Measurements from ENCODE around the gene C1GALT1C1L.
A peak's percentile ranks its signal among the peaks of the same experiment; 100 is the strongest.

Gene C1GALT1C1L

GRCh38 chr2:43653506-43653905 is 22.7 kb downstream of the C1GALT1C1L start:
- no peaks in the 10 kb centered on the region for H3K4me1 ChIP-seq (ENCODE audit: control extremely low read depth in 1 of 4, control insufficient read depth in 4 of 4, insufficient read depth in 4 of 4, low read length in 3 of 4)
- ChIA-PET CTCF (no interaction called here), POLR2A (no interaction called here)
- no peaks in the 10 kb centered on the region for H3K36me3 ChIP-seq (ENCODE audit: control insufficient read depth in 4 of 4, insufficient read depth in 4 of 4, low read length in 3 of 4)
- H3K9me3 ChIP-seq (ENCODE audit: control extremely low read depth in 1 of 5, control insufficient read depth in 4 of 5, insufficient read depth in 2 of 5, low read depth in 1 of 5, low read length in 4 of 5) = no peaks in the 10 kb centered on the region
- H3K27ac ChIP-seq (ENCODE audit: insufficient read depth in 1 of 2, low read depth in 1 of 2, low read length in 2 of 2, poor library complexity in 1 of 2, severe bottlenecking in 2 of 2) = no peak overlapping the region
- H3K4me3 ChIP-seq (ENCODE audit: control insufficient read depth in 1 of 7, extremely low read depth in 1 of 7, insufficient read depth in 4 of 7, low read depth in 2 of 7, low read length in 6 of 7) = no peak overlapping the region
- 71% methylated on average over 1 of the region's 2 CpGs for WGBS (ENCODE audit: insufficient coverage)
- no peaks in the 10 kb centered on the region for H3K27me3 ChIP-seq (replicated peaks in 2 of 5; ENCODE audit: control insufficient read depth in 4 of 5, insufficient read depth in 5 of 5, low read length in 4 of 5)
- no peak for DNase-seq

GRCh38 chr2:43648994-43649701 is 27.1 kb downstream of the C1GALT1C1L start:
- POLR2A ChIA-PET = no interaction called here
- Histone ChIP-seq H3K4me3 (ENCODE audit: control insufficient read depth in 1 of 7, extremely low read depth in 1 of 7, insufficient read depth in 4 of 7, low read depth in 2 of 7, low read length in 6 of 7) (no peak overlapping the region), H3K4me1 (ENCODE audit: control extremely low read depth in 1 of 4, control insufficient read depth in 4 of 4, insufficient read depth in 4 of 4, low read length in 3 of 4) (no peaks in the 10 kb centered on the region), H3K36me3 (ENCODE audit: control insufficient read depth in 4 of 4, insufficient read depth in 4 of 4, low read length in 3 of 4) (no peaks in the 10 kb centered on the region), H3K27ac (ENCODE audit: insufficient read depth in 1 of 2, low read depth in 1 of 2, low read length in 2 of 2, poor library complexity in 1 of 2, severe bottlenecking in 2 of 2) (no peak overlapping the region), H3K27me3 (replicated peaks in 2 of 5; ENCODE audit: control insufficient read depth in 4 of 5, insufficient read depth in 5 of 5, low read length in 4 of 5) (no peaks in the 10 kb centered on the region), H3K9me3 (ENCODE audit: control extremely low read depth in 1 of 5, control insufficient read depth in 4 of 5, insufficient read depth in 2 of 5, low read depth in 1 of 5, low read length in 4 of 5) (no peaks in the 10 kb centered on the region)
- CTCF ChIA-PET = interaction anchor here (1.4 kb wide), 1 partner anchor 38 kb away, joined by 3 read pairs; no protein-coding TSS in a partner anchor
- WGBS (ENCODE audit: insufficient coverage) = 100% methylated on average over 1 of the region's 3 CpGs
- no peak for DNase-seq

- Histone ChIP-seq H3K4me3 (ENCODE audit: control insufficient read depth in 1 of 7, extremely low read depth in 1 of 7, insufficient read depth in 4 of 7, low read depth in 2 of 7, low read length in 6 of 7) (no peak overlapping the region), H3K36me3 (ENCODE audit: control insufficient read depth in 4 of 4, insufficient read depth in 4 of 4, low read length in 3 of 4) (no peaks in the 10 kb centered on the region), H3K4me1 (ENCODE audit: control extremely low read depth in 1 of 4, control insufficient read depth in 4 of 4, insufficient read depth in 4 of 4, low read length in 3 of 4) (no peaks in the 10 kb centered on the region), H3K9me3 (ENCODE audit: control extremely low read depth in 1 of 5, control insufficient read depth in 4 of 5, insufficient read depth in 2 of 5, low read depth in 1 of 5, low read length in 4 of 5) (peaks cover 0 to 11% (median 5%) of the 10 kb centered on the region in 5 experiments), H3K27me3 (replicated peaks in 2 of 5; ENCODE audit: control insufficient read depth in 4 of 5, insufficient read depth in 5 of 5, low read length in 4 of 5) (no peaks in the 10 kb centered on the region), H3K27ac (ENCODE audit: insufficient read depth in 1 of 2, low read depth in 1 of 2, low read length in 2 of 2, poor library complexity in 1 of 2, severe bottlenecking in 2 of 2) (no peak overlapping the region)
- POLR2A ChIA-PET = no interaction called here
- DNase-seq = no peak
- WGBS (ENCODE audit: insufficient coverage) = no CpG with 5 or more reads among the region's 1 CpG
- CTCF ChIA-PET = no interaction called here
These were observed 32.5 kb downstream of the C1GALT1C1L start for GRCh38 chr2:43643680-43644079.

GRCh38 chr2:43642363-43642762 is 33.9 kb downstream of the C1GALT1C1L start:
- DNase-seq = peak in 2 of 3 donors; percentile 24 to 43
- Histone ChIP-seq H3K36me3 (ENCODE audit: control insufficient read depth in 4 of 4, insufficient read depth in 4 of 4, low read length in 3 of 4) (no peaks in the 10 kb centered on the region), H3K4me3 (ENCODE audit: control insufficient read depth in 1 of 7, extremely low read depth in 1 of 7, insufficient read depth in 4 of 7, low read depth in 2 of 7, low read length in 6 of 7) (no peak overlapping the region), H3K27ac (ENCODE audit: insufficient read depth in 1 of 2, low read depth in 1 of 2, low read length in 2 of 2, poor library complexity in 1 of 2, severe bottlenecking in 2 of 2) (no peak overlapping the region), H3K9me3 (ENCODE audit: control extremely low read depth in 1 of 5, control insufficient read depth in 4 of 5, insufficient read depth in 2 of 5, low read depth in 1 of 5, low read length in 4 of 5) (peaks cover 0 to 11% (median 5%) of the 10 kb centered on the region in 5 experiments), H3K27me3 (replicated peaks in 2 of 5; ENCODE audit: control insufficient read depth in 4 of 5, insufficient read depth in 5 of 5, low read length in 4 of 5) (peaks cover 0 to 11% (median 7%) of the 10 kb centered on the region in 5 experiments), H3K4me1 (ENCODE audit: control extremely low read depth in 1 of 4, control insufficient read depth in 4 of 4, insufficient read depth in 4 of 4, low read length in 3 of 4) (peaks cover 0 to 7% (median 4%) of the 10 kb centered on the region in 4 experiments)
- CTCF ChIA-PET = no interaction called here
- WGBS (ENCODE audit: insufficient coverage) = 0% methylated on average over 1 of the region's 2 CpGs
- POLR2A ChIA-PET = no interaction called here

- peaks cover 0 to 11% (median 5%) of the 10 kb centered on the region in 5 experiments for H3K9me3 ChIP-seq (ENCODE audit: control extremely low read depth in 1 of 5, control insufficient read depth in 4 of 5, insufficient read depth in 2 of 5, low read depth in 1 of 5, low read length in 4 of 5)
- peaks cover 0 to 52% (median 21%) of the 10 kb centered on the region in 5 experiments for H3K27me3 ChIP-seq (replicated peaks in 2 of 5; ENCODE audit: control insufficient read depth in 4 of 5, insufficient read depth in 5 of 5, low read length in 4 of 5)
- ChIA-PET POLR2A (no interaction called here), CTCF (interaction anchor here (1.0 to 1.1 kb wide), 2 partner anchors 29 to 39 kb away, joined by 3 to 4 read pairs; no protein-coding TSS in a partner anchor)
- under 1% methylated on average over 69 of the region's 75 CpGs for WGBS (ENCODE audit: insufficient coverage)
- no peaks in the 10 kb centered on the region for H3K36me3 ChIP-seq (ENCODE audit: control insufficient read depth in 4 of 4, insufficient read depth in 4 of 4, low read length in 3 of 4)
- no peak within 1 kb of the TSS for H3K27ac ChIP-seq (ENCODE audit: insufficient read depth in 1 of 2, low read depth in 1 of 2, low read length in 2 of 2, poor library complexity in 1 of 2, severe bottlenecking in 2 of 2)
- DNase-seq = peak; percentile 76 to 86 (median 84)
- H3K4me1 ChIP-seq (ENCODE audit: control extremely low read depth in 1 of 4, control insufficient read depth in 4 of 4, insufficient read depth in 4 of 4, low read length in 3 of 4) = peaks cover 0 to 15% (median 11%) of the 10 kb centered on the region in 4 experiments
- H3K4me3 ChIP-seq (ENCODE audit: control insufficient read depth in 1 of 7, extremely low read depth in 1 of 7, insufficient read depth in 4 of 7, low read depth in 2 of 7, low read length in 6 of 7) = peak within 1 kb of the TSS; percentile 27 to 78 (median 63)
These were observed 39.0 kb downstream of the C1GALT1C1L start, which contains the start of gene PLEKHH2 for GRCh38 chr2:43637030-43637803. Gene PLEKHH2, plus strand, starts transcription at chr2:43637260. Its CDS starts 7,414 bp downstream, at chr2:43644674.

GRCh38 chr2:43636621-43637020 is 39.6 kb downstream of the C1GALT1C1L start:
- DNase-seq = no peak
- CTCF ChIA-PET = interaction anchor here (1.0 to 1.1 kb wide), 2 partner anchors 28 to 38 kb away, joined by 3 to 4 read pairs; no protein-coding TSS in a partner anchor
- 15% methylated on average over 10 of the region's 10 CpGs for WGBS (ENCODE audit: insufficient coverage)
- no peak overlapping the region for H3K27ac ChIP-seq (ENCODE audit: insufficient read depth in 1 of 2, low read depth in 1 of 2, low read length in 2 of 2, poor library complexity in 1 of 2, severe bottlenecking in 2 of 2)
- peaks cover 0 to 57% (median 23%) of the 10 kb centered on the region in 5 experiments for H3K27me3 ChIP-seq (replicated peaks in 2 of 5; ENCODE audit: control insufficient read depth in 4 of 5, insufficient read depth in 5 of 5, low read length in 4 of 5)
- no peaks in the 10 kb centered on the region for H3K36me3 ChIP-seq (ENCODE audit: control insufficient read depth in 4 of 4, insufficient read depth in 4 of 4, low read length in 3 of 4)
- peaks cover 0 to 15% (median 11%) of the 10 kb centered on the region in 4 experiments for H3K4me1 ChIP-seq (ENCODE audit: control extremely low read depth in 1 of 4, control insufficient read depth in 4 of 4, insufficient read depth in 4 of 4, low read length in 3 of 4)
- H3K9me3 ChIP-seq (ENCODE audit: control extremely low read depth in 1 of 5, control insufficient read depth in 4 of 5, insufficient read depth in 2 of 5, low read depth in 1 of 5, low read length in 4 of 5) = peaks cover 0 to 11% (median 5%) of the 10 kb centered on the region in 5 experiments
- POLR2A ChIA-PET = no interaction called here
- H3K4me3 ChIP-seq (ENCODE audit: control insufficient read depth in 1 of 7, extremely low read depth in 1 of 7, insufficient read depth in 4 of 7, low read depth in 2 of 7, low read length in 6 of 7) = peak overlapping the region; percentile 15 to 78 (median 63)

Data from common myeloid progenitor, CD34-positive (primary cell).